ENCODE measurements around the gene CLCA1.

The CLCA1 gene

DNA sequence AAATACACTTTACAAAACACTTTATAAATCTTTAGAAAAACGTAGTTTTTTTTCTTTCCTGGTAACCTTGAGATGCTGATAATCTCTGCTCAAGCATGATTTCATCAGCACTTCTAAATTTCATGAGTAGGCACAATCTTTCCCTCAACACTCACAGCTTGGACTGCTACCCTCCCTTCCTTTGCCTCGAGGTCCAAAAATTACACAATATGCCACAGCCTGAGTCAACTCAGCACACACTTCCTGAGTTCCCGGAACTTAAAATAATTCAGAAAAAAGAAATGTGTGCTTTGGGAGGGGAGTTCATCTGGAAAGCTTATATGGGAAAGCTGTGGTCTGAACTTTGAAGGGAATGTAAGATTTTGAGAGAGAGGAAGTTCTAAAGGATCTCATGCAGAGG, 38.9 kb upstream of the CLCA1 start:
- Histone ChIP-seq H3K27me3 (replicated peaks in 2 of 5; ENCODE audit: control insufficient read depth in 4 of 5, insufficient read depth in 5 of 5, low read length in 4 of 5) (no peaks in the 10 kb centered on the region), H3K36me3 (ENCODE audit: control insufficient read depth in 4 of 4, insufficient read depth in 4 of 4, low read length in 3 of 4) (no peaks in the 10 kb centered on the region), H3K4me1 (ENCODE audit: control extremely low read depth in 1 of 4, control insufficient read depth in 4 of 4, insufficient read depth in 4 of 4, low read length in 3 of 4) (peaks cover 3 to 33% (median 21%) of the 10 kb centered on the region in 4 experiments), H3K27ac (ENCODE audit: insufficient read depth in 1 of 2, low read depth in 1 of 2, low read length in 2 of 2, poor library complexity in 1 of 2, severe bottlenecking in 2 of 2) (peak overlapping the region in 1 of 2 experiments; percentile 50), H3K4me3 (ENCODE audit: control insufficient read depth in 1 of 7, extremely low read depth in 1 of 7, insufficient read depth in 4 of 7, low read depth in 2 of 7, low read length in 6 of 7) (peak overlapping the region in 2 of 7 experiments; percentile 4 to 25), H3K9me3 (ENCODE audit: control extremely low read depth in 1 of 5, control insufficient read depth in 4 of 5, insufficient read depth in 2 of 5, low read depth in 1 of 5, low read length in 4 of 5) (no peaks in the 10 kb centered on the region)
- POLR2A ChIA-PET = no interaction called here
- CTCF ChIA-PET = interaction anchor here (0.8 to 2.3 kb wide), 7 partner anchors 9 to 77 kb away, joined by 3 to 7 read pairs (median 4); no protein-coding TSS in a partner anchor
- WGBS (ENCODE audit: insufficient coverage) = 0% methylated on average over 1 of the region's 3 CpGs
- DNase-seq = peak; percentile 71 to 91 (median 89)

GRCh38 chr1:86430376-86430775, 38.4 kb upstream of the CLCA1 start:
- no peaks in the 10 kb centered on the region for H3K9me3 ChIP-seq (ENCODE audit: control extremely low read depth in 1 of 5, control insufficient read depth in 4 of 5, insufficient read depth in 2 of 5, low read depth in 1 of 5, low read length in 4 of 5)
- H3K27me3 ChIP-seq (replicated peaks in 2 of 5; ENCODE audit: control insufficient read depth in 4 of 5, insufficient read depth in 5 of 5, low read length in 4 of 5) = no peaks in the 10 kb centered on the region
- H3K27ac ChIP-seq (ENCODE audit: insufficient read depth in 1 of 2, low read depth in 1 of 2, low read length in 2 of 2, poor library complexity in 1 of 2, severe bottlenecking in 2 of 2) = peak overlapping the region in 1 of 2 experiments; percentile 50
- H3K4me3 ChIP-seq (ENCODE audit: control insufficient read depth in 1 of 7, extremely low read depth in 1 of 7, insufficient read depth in 4 of 7, low read depth in 2 of 7, low read length in 6 of 7) = peak overlapping the region in 2 of 7 experiments; percentile 4 to 25
- ChIA-PET POLR2A (no interaction called here), CTCF (interaction anchor here (0.8 to 2.3 kb wide), 7 partner anchors 9 to 77 kb away, joined by 3 to 7 read pairs (median 4); no protein-coding TSS in a partner anchor)
- peak in 2 of 3 donors; percentile 20 to 21 for DNase-seq
- H3K36me3 ChIP-seq (ENCODE audit: control insufficient read depth in 4 of 4, insufficient read depth in 4 of 4, low read length in 3 of 4) = no peaks in the 10 kb centered on the region
- peaks cover 3 to 33% (median 21%) of the 10 kb centered on the region in 4 experiments for H3K4me1 ChIP-seq (ENCODE audit: control extremely low read depth in 1 of 4, control insufficient read depth in 4 of 4, insufficient read depth in 4 of 4, low read length in 3 of 4)

- H3K27me3 ChIP-seq (replicated peaks in 2 of 5; ENCODE audit: control insufficient read depth in 4 of 5, insufficient read depth in 5 of 5, low read length in 4 of 5) = no peaks in the 10 kb centered on the region
- no peaks in the 10 kb centered on the region for H3K36me3 ChIP-seq (ENCODE audit: control insufficient read depth in 4 of 4, insufficient read depth in 4 of 4, low read length in 3 of 4)
- ChIA-PET CTCF (no interaction called here), POLR2A (no interaction called here)
- H3K4me1 ChIP-seq (ENCODE audit: control extremely low read depth in 1 of 4, control insufficient read depth in 4 of 4, insufficient read depth in 4 of 4, low read length in 3 of 4) = peaks cover 1 to 28% (median 15%) of the 10 kb centered on the region in 4 experiments
- DNase-seq = no peak
- H3K27ac ChIP-seq (ENCODE audit: insufficient read depth in 1 of 2, low read depth in 1 of 2, low read length in 2 of 2, poor library complexity in 1 of 2, severe bottlenecking in 2 of 2) = no peak overlapping the region
- no peak overlapping the region for H3K4me3 ChIP-seq (ENCODE audit: control insufficient read depth in 1 of 7, extremely low read depth in 1 of 7, insufficient read depth in 4 of 7, low read depth in 2 of 7, low read length in 6 of 7)
- no peaks in the 10 kb centered on the region for H3K9me3 ChIP-seq (ENCODE audit: control extremely low read depth in 1 of 5, control insufficient read depth in 4 of 5, insufficient read depth in 2 of 5, low read depth in 1 of 5, low read length in 4 of 5)
Measured at GRCh38 chr1:86434059-86434458, 34.7 kb upstream of the CLCA1 start.

DNA sequence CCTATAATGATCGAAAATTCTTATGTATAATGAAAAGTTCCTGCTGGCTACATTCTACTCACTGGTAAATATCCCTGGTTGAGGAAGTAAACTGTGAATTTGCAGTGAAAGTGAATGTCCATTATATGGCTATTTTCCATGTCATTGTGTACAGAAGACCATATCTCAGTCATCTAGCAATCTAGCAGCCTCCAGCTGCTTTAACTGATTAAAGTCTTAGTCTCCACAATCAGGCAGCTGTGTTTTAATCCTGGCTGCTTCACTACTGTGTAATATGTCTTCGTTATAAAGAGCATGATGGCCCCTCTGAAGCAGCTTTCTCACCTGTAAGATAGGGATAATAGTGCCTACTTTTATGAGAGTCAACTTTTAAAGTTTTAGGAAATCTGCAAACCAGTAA, 33.4 kb upstream of the CLCA1 start:
- DNase-seq = peak in 1 of 3 donors; percentile 27
- no CpG with 5 or more reads among the region's 2 CpGs for WGBS (ENCODE audit: insufficient coverage)
- Histone ChIP-seq H3K9me3 (ENCODE audit: control extremely low read depth in 1 of 5, control insufficient read depth in 4 of 5, insufficient read depth in 2 of 5, low read depth in 1 of 5, low read length in 4 of 5) (no peaks in the 10 kb centered on the region), H3K4me3 (ENCODE audit: control insufficient read depth in 1 of 7, extremely low read depth in 1 of 7, insufficient read depth in 4 of 7, low read depth in 2 of 7, low read length in 6 of 7) (no peak overlapping the region), H3K4me1 (ENCODE audit: control extremely low read depth in 1 of 4, control insufficient read depth in 4 of 4, insufficient read depth in 4 of 4, low read length in 3 of 4) (peaks cover 0 to 15% (median 3%) of the 10 kb centered on the region in 4 experiments), H3K27me3 (replicated peaks in 2 of 5; ENCODE audit: control insufficient read depth in 4 of 5, insufficient read depth in 5 of 5, low read length in 4 of 5) (no peaks in the 10 kb centered on the region), H3K36me3 (ENCODE audit: control insufficient read depth in 4 of 4, insufficient read depth in 4 of 4, low read length in 3 of 4) (no peaks in the 10 kb centered on the region), H3K27ac (ENCODE audit: insufficient read depth in 1 of 2, low read depth in 1 of 2, low read length in 2 of 2, poor library complexity in 1 of 2, severe bottlenecking in 2 of 2) (no peak overlapping the region)
- CTCF ChIA-PET = interaction anchor here (1.0 kb wide), 1 partner anchor 19 kb away, joined by 3 read pairs; no protein-coding TSS in a partner anchor
- POLR2A ChIA-PET = no interaction called here

GRCh38 chr1:86436041-86436440, 32.7 kb upstream of the CLCA1 start:
- no peak overlapping the region for H3K27ac ChIP-seq (ENCODE audit: insufficient read depth in 1 of 2, low read depth in 1 of 2, low read length in 2 of 2, poor library complexity in 1 of 2, severe bottlenecking in 2 of 2)
- CTCF ChIA-PET = interaction anchor here (1.0 kb wide), 1 partner anchor 20 kb away, joined by 3 read pairs; no protein-coding TSS in a partner anchor
- POLR2A ChIA-PET = interaction anchor here (0.7 kb wide), 1 partner anchor 15 kb away, joined by 4 read pairs; no protein-coding TSS in a partner anchor
- H3K4me1 ChIP-seq (ENCODE audit: control extremely low read depth in 1 of 4, control insufficient read depth in 4 of 4, insufficient read depth in 4 of 4, low read length in 3 of 4) = peaks cover 0 to 11% (median 0%) of the 10 kb centered on the region in 4 experiments
- no CpG with 5 or more reads among the region's 2 CpGs for WGBS (ENCODE audit: insufficient coverage)
- H3K9me3 ChIP-seq (ENCODE audit: control extremely low read depth in 1 of 5, control insufficient read depth in 4 of 5, insufficient read depth in 2 of 5, low read depth in 1 of 5, low read length in 4 of 5) = no peaks in the 10 kb centered on the region
- peak in 2 of 3 donors; percentile 14 to 32 for DNase-seq
- no peaks in the 10 kb centered on the region for H3K36me3 ChIP-seq (ENCODE audit: control insufficient read depth in 4 of 4, insufficient read depth in 4 of 4, low read length in 3 of 4)
- no peak overlapping the region for H3K4me3 ChIP-seq (ENCODE audit: control insufficient read depth in 1 of 7, extremely low read depth in 1 of 7, insufficient read depth in 4 of 7, low read depth in 2 of 7, low read length in 6 of 7)
- H3K27me3 ChIP-seq (replicated peaks in 2 of 5; ENCODE audit: control insufficient read depth in 4 of 5, insufficient read depth in 5 of 5, low read length in 4 of 5) = no peaks in the 10 kb centered on the region

- peaks cover 0 to 10% (median 5%) of the 10 kb centered on the region in 4 experiments for H3K4me1 ChIP-seq (ENCODE audit: control extremely low read depth in 1 of 4, control insufficient read depth in 4 of 4, insufficient read depth in 4 of 4, low read length in 3 of 4)
- H3K27ac ChIP-seq (ENCODE audit: insufficient read depth in 1 of 2, low read depth in 1 of 2, low read length in 2 of 2, poor library complexity in 1 of 2, severe bottlenecking in 2 of 2) = no peak overlapping the region
- no peaks in the 10 kb centered on the region for H3K27me3 ChIP-seq (replicated peaks in 2 of 5; ENCODE audit: control insufficient read depth in 4 of 5, insufficient read depth in 5 of 5, low read length in 4 of 5)
- peak; percentile 32 to 89 (median 86) for DNase-seq
- H3K36me3 ChIP-seq (ENCODE audit: control insufficient read depth in 4 of 4, insufficient read depth in 4 of 4, low read length in 3 of 4) = no peaks in the 10 kb centered on the region
- ChIA-PET CTCF (interaction anchor here (1.2 to 1.4 kb wide), 2 partner anchors 16 to 34 kb away, joined by 3 to 4 read pairs; no protein-coding TSS in a partner anchor), POLR2A (no interaction called here)
- H3K9me3 ChIP-seq (ENCODE audit: control extremely low read depth in 1 of 5, control insufficient read depth in 4 of 5, insufficient read depth in 2 of 5, low read depth in 1 of 5, low read length in 4 of 5) = no peaks in the 10 kb centered on the region
- WGBS (ENCODE audit: insufficient coverage) = 33% methylated on average over 1 of the region's 2 CpGs
- H3K4me3 ChIP-seq (ENCODE audit: control insufficient read depth in 1 of 7, extremely low read depth in 1 of 7, insufficient read depth in 4 of 7, low read depth in 2 of 7, low read length in 6 of 7) = no peak overlapping the region
Measured at GRCh38 chr1:86441581-86441980, 27.1 kb upstream of the CLCA1 start.

GRCh38 chr1:86441997-86442396, 26.7 kb upstream of the CLCA1 start:
- no peaks in the 10 kb centered on the region for H3K9me3 ChIP-seq (ENCODE audit: control extremely low read depth in 1 of 5, control insufficient read depth in 4 of 5, insufficient read depth in 2 of 5, low read depth in 1 of 5, low read length in 4 of 5)
- H3K27me3 ChIP-seq (replicated peaks in 2 of 5; ENCODE audit: control insufficient read depth in 4 of 5, insufficient read depth in 5 of 5, low read length in 4 of 5) = no peaks in the 10 kb centered on the region
- no peak overlapping the region for H3K27ac ChIP-seq (ENCODE audit: insufficient read depth in 1 of 2, low read depth in 1 of 2, low read length in 2 of 2, poor library complexity in 1 of 2, severe bottlenecking in 2 of 2)
- H3K4me1 ChIP-seq (ENCODE audit: control extremely low read depth in 1 of 4, control insufficient read depth in 4 of 4, insufficient read depth in 4 of 4, low read length in 3 of 4) = peaks cover 0 to 10% (median 5%) of the 10 kb centered on the region in 4 experiments
- ChIA-PET CTCF (interaction anchor here (1.2 to 1.4 kb wide), 2 partner anchors 16 to 33 kb away, joined by 3 to 4 read pairs; no protein-coding TSS in a partner anchor), POLR2A (no interaction called here)
- H3K36me3 ChIP-seq (ENCODE audit: control insufficient read depth in 4 of 4, insufficient read depth in 4 of 4, low read length in 3 of 4) = no peaks in the 10 kb centered on the region
- WGBS (ENCODE audit: insufficient coverage) = no CpG with 5 or more reads among the region's 1 CpG
- DNase-seq = no peak
- no peak overlapping the region for H3K4me3 ChIP-seq (ENCODE audit: control insufficient read depth in 1 of 7, extremely low read depth in 1 of 7, insufficient read depth in 4 of 7, low read depth in 2 of 7, low read length in 6 of 7)

Measured in common myeloid progenitor, CD34-positive (primary cell).